HepG2 (cell line): ENCODE measurements around the gene MYCBP2. TPM values are rescaled to one million over a fixed set of nuclear protein-coding genes. Genes with fewer than 3 reads are reported as not detected.

ENCODE experiments used
- ATF6 ChIP-seq: sonication (generic); formaldehyde crosslinking; conservative IDR thresholded peaks from 2 replicates; pipeline ENCODE4 v1.4.0; 2020; ENCODE audit warnings: missing genetic modification reagents
- CBX1 ChIP-seq: IDR thresholded peaks from one replicate; pipeline ENCODE4 v1.6.1; 2016; ENCODE audit warnings: antibody characterized with exemption, low read depth
- CHD2 ChIP-seq: IDR thresholded peaks from 2 replicates; pipeline ENCODE4 v1.6.1; 2011; ENCODE audit warnings: low read depth, low read length, improper control_type of control experiment
- CREM ChIP-seq, 2 experiments: sonication (generic) in 1 of 2; formaldehyde crosslinking in 1 of 2; IDR thresholded peaks; 2 replicates each; pipeline versions ENCODE4 v1.4.0 to v1.6.1; 2016 to 2020; ENCODE audit warnings: antibody characterized with exemption in 1 of 2, mild to moderate bottlenecking in 1 of 2, missing genetic modification reagents in 1 of 2
- DDIT3 ChIP-seq: sonication (generic); formaldehyde crosslinking; IDR thresholded peaks from 2 replicates; pipeline ENCODE4 v1.4.0; 2020; ENCODE audit warnings: mild to moderate bottlenecking, missing genetic modification reagents
- GZF1 ChIP-seq: sonication (generic); formaldehyde crosslinking; IDR thresholded peaks from 2 replicates; pipeline ENCODE4 v1.5.1; 2020; ENCODE audit warnings: mild to moderate bottlenecking, missing genetic modification reagents
- HDAC6 ChIP-seq: fragments of 200-600 bp; sonication (generic); IDR thresholded peaks from 2 replicates; pipeline ENCODE4 v1.7.0; 2017; ENCODE audit warnings: mild to moderate bottlenecking, antibody characterized with exemption, low read length, low read depth
- HMG20B ChIP-seq: conservative IDR thresholded peaks from 2 replicates; pipeline ENCODE4 v1.6.1; 2016; ENCODE audit warnings: missing genetic modification reagents, missing compliant biosample characterization
- MEIS1 ChIP-seq: sonication (generic); formaldehyde crosslinking; IDR thresholded peaks from 2 replicates; pipeline ENCODE4 v1.9.0; 2021; ENCODE audit warnings: mild to moderate bottlenecking, missing genetic modification reagents, moderate library complexity, borderline replicate concordance
- NKX3-1 ChIP-seq: sonication (generic); formaldehyde crosslinking; IDR thresholded peaks from 2 replicates; pipeline ENCODE4 v1.5.0; 2020; ENCODE audit warnings: missing genetic modification reagents
- NPAS2 ChIP-seq: sonication (generic); formaldehyde crosslinking; IDR thresholded peaks from 2 replicates; pipeline ENCODE4 v1.8.0; 2022; ENCODE audit warnings: mild to moderate bottlenecking, missing genetic modification reagents, borderline replicate concordance
- SMARCC2 ChIP-seq: fragments of 450-650 bp; IDR thresholded peaks from 2 replicates; pipeline ENCODE4 v1.6.1; 2017; ENCODE audit warnings: antibody characterized with exemption, mild to moderate bottlenecking
- SNAI1 ChIP-seq: sonication (generic); formaldehyde crosslinking; IDR thresholded peaks from 2 replicates; pipeline ENCODE4 v1.5.0; 2020; ENCODE audit warnings: mild to moderate bottlenecking, missing genetic modification reagents, borderline replicate concordance
- SP2 ChIP-seq: sonication (generic); formaldehyde crosslinking; IDR thresholded peaks from 2 replicates; pipeline ENCODE4 v1.5.1; 2020; ENCODE audit warnings: mild to moderate bottlenecking, missing genetic modification reagents
- TBL1XR1 ChIP-seq: fragments of 150-350 bp; IDR thresholded peaks from 2 replicates; pipeline ENCODE4 v1.6.1; 2014; ENCODE audit warnings: borderline replicate concordance, low read length; ENCODE audit not compliant: partially characterized antibody
- ZBTB44 ChIP-seq: sonication (generic); formaldehyde crosslinking; IDR thresholded peaks from 2 replicates; pipeline ENCODE4 v1.4.0; 2020; ENCODE audit warnings: missing genetic modification reagents
- ZC3H13 ChIP-seq: sonication (generic); formaldehyde crosslinking; IDR thresholded peaks from 2 replicates; pipeline ENCODE4 v1.8.1; 2023; ENCODE audit warnings: mild to moderate bottlenecking, missing genetic modification reagents, moderate library complexity
- ZKSCAN1 ChIP-seq: fragments of 150-350 bp; IDR thresholded peaks from 2 replicates; pipeline ENCODE4 v1.6.1; 2014; ENCODE audit warnings: low read length
- ZNF280B ChIP-seq: sonication (generic); formaldehyde crosslinking; IDR thresholded peaks from 2 replicates; pipeline ENCODE4 v1.5.0; 2020; ENCODE audit warnings: missing genetic modification reagents, mild to moderate bottlenecking, borderline replicate concordance
- ZNF317 ChIP-seq: sonication (generic); formaldehyde crosslinking; IDR thresholded peaks from 2 replicates; pipeline ENCODE4 v1.5.0; 2020; ENCODE audit warnings: mild to moderate bottlenecking, missing genetic modification reagents
- ZNF326 ChIP-seq: sonication (generic); formaldehyde crosslinking; IDR thresholded peaks from 2 replicates; pipeline ENCODE4 v1.4.0; 2020; ENCODE audit warnings: missing genetic modification reagents, borderline replicate concordance
- ZNF468 ChIP-seq: sonication (generic); formaldehyde crosslinking; IDR thresholded peaks from 2 replicates; pipeline ENCODE4 v1.8.0; 2022; ENCODE audit warnings: mild to moderate bottlenecking, moderate library complexity, missing genetic modification reagents
- ZNF501 ChIP-seq: sonication (generic); formaldehyde crosslinking; IDR thresholded peaks from 2 replicates; pipeline ENCODE4 v1.5.1; 2020; ENCODE audit warnings: mild to moderate bottlenecking, moderate library complexity, missing genetic modification reagents
- ZNF510 ChIP-seq: sonication (generic); formaldehyde crosslinking; IDR thresholded peaks from 2 replicates; pipeline ENCODE4 v1.4.0; 2020; ENCODE audit warnings: low read depth, mild to moderate bottlenecking, missing genetic modification reagents
- ZNF773 ChIP-seq: sonication (generic); formaldehyde crosslinking; IDR thresholded peaks from 2 replicates; pipeline ENCODE4 v1.4.0; 2020; ENCODE audit warnings: missing genetic modification reagents, borderline replicate concordance
- ZNF788 ChIP-seq: sonication (generic); formaldehyde crosslinking; IDR thresholded peaks from 2 replicates; pipeline ENCODE4 v1.5.0; 2020; ENCODE audit warnings: mild to moderate bottlenecking, missing genetic modification reagents, borderline replicate concordance
- polyA plus RNA-seq, 8 experiments: library from polyadenylated mRNA; depleted of rRNA in 3 of 8; stranded (reverse) in 7 of 8; unstranded in 1 of 8; fragments of >200 nt; fragmentation: Illumina TruSeq in 4 of 8; extraction: Trizol in 4 of 8; gene quantifications; 2 replicates each; pipeline versions ENCODE4 v1.2.1 to v1.2.3, GENCODE V29; 2011 to 2016; ENCODE audit warnings: low read depth in 4 of 8, missing spikeins in 1 of 8, mixed read lengths in 1 of 8; ENCODE audit not compliant: insufficient read depth in 1 of 8
- total RNA-seq, 5 experiments: library from RNA; depleted of rRNA; stranded (reverse); fragments of >200 nt; fragmentation: Illumina TruSeq; extraction: Trizol; gene quantifications; 2 replicates each; pipeline ENCODE4 v1.2.3, GENCODE V29; 2016; ENCODE audit warnings: low read depth in 1 of 5

MYCBP2 gene
- total and polyA plus RNA-seq, 2 of the 13 experiments (the other 11 are each of a cell fraction or from before 2014, with no cell fraction given), result 16.3 to 35.3 TPM

- TF ChIP-seq ZNF788 (CRISPR knock-in tag) (no peak), HMG20B (CRISPR knock-in tag) (no peak), CHD2 (no peak), CREM (IDR thresholded peaks at IDR 0.05) (no peak), CREM (CRISPR knock-in tag; IDR thresholded peaks at IDR 0.05) (no peak), ZNF317 (CRISPR knock-in tag) (no peak), ATF6 (no peak), ZNF326 (CRISPR knock-in tag) (no peak), ZNF510 (CRISPR knock-in tag) (no peak), DDIT3 (CRISPR knock-in tag) (no peak), NKX3-1 (no peak), ZNF280B (0 out of 2 replicates have a peak, but pooled peaks have one; percentile 63), ZNF468 (CRISPR knock-in tag) (no peak), CBX1 (peak; percentile 33), TBL1XR1 (no peak), NPAS2 (CRISPR knock-in tag) (no peak), MEIS1 (peak; percentile 45; the same call in 1 of the 2 replicates), ZKSCAN1 (no peak), HDAC6 (no peak), SP2 (CRISPR knock-in tag) (no peak; the same call in 1 of the 2 replicates), ZNF773 (CRISPR knock-in tag) (no peak), ZBTB44 (CRISPR knock-in tag) (no peak), ZNF501 (CRISPR knock-in tag) (peak; percentile 76; the same call in 1 of the 2 replicates), SNAI1 (no peak), SMARCC2 (no peak), ZC3H13 (CRISPR knock-in tag) (no peak), GZF1 (CRISPR knock-in tag) (no peak)
These were observed 300.5 kb downstream of the MYCBP2 start (continued) for GRCh38 chr13:77026255-77026860.
